GM15510 (cell line): ENCODE results near the gene IBSP.

ENCODE experiments used
- POLR2A ChIP-seq: IDR thresholded peaks from 3 replicates; pipeline ENCODE4 v1.6.1; 2011; ENCODE audit warnings: borderline replicate concordance; ENCODE audit not compliant: insufficient read length; ENCODE audit errors: extremely low read depth

The IBSP gene, protein sequence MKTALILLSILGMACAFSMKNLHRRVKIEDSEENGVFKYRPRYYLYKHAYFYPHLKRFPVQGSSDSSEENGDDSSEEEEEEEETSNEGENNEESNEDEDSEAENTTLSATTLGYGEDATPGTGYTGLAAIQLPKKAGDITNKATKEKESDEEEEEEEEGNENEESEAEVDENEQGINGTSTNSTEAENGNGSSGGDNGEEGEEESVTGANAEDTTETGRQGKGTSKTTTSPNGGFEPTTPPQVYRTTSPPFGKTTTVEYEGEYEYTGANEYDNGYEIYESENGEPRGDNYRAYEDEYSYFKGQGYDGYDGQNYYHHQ

DNA sequence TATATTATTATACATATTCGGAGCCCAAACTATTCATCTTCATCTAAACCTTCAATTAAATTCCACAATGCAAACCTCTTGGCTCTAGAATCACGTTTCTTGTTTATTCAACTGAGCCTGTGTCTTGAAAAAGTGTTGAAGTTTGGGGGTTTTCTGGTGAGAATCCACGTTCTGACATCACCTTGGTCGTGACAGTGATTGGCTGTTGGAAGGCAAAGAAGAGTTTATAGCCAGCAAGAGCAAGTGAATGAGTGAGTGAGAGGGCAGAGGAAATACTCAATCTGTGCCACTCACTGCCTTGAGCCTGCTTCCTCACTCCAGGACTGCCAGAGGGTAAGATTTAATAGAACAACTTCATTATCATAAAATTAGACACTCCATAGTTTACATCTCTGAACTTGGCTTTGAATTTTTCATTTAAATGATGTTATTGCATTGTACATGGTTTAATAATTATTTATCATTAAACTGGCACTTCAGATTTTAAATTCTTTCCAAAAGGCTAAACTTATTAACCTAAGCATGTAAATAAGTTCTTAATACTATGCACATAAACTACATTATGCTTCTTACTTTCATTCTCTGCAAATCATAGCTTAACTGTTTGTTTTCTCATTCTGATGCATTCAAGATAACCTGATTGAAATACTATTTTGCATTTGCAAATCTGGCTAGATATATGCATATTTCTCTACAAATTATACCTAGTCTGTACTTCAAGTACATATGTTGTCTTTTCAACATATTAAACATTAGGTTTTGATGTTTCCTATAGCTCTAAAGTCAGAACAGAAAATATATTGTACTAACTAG is at the start of gene IBSP:
IBSP (plus strand) TSS at position 254 of the 813 bp plus-strand sequence. CDS start 2,808 bp downstream, outside the sequence.
- no peak for TF ChIP-seq POLR2A

DNA sequence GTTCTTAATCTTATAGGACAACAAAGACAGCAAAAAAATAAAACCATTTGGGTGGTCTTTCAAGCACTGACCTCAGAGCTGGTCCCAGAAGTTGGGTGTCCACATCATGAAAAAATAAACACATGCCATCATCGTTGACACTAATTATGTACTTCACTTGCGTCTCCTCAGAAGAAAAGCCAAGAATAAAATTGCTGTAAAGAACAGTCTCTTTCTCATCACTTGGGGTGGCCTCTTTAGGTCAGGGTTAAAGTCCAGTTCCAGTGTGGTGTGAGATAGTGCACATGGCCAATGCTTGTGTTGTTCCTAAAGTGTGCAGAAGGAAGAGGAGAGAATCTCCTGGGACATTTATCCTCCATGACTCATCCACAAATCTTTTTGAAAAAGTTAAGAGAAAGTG is 49.5 kb upstream of the IBSP start:
- no peak for TF ChIP-seq POLR2A

DNA sequence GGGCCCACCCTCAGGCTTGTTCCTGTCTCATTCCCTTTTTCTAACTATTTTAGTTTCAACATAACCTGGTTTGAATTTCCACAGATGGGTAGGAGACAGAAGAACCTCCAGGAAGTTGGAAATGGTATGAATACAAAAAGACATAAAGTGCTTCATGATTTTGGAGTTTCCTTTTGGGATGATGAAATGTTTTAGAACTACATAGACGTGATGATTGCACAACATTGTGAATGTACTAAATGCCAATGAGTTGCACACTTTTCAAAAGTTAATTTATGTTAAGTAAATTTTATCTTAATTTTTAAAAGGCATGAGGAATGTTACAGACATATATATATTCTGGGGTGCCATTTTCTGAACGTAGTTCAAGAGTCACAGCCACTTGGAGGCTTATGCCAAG is 41.1 kb upstream of the IBSP start:
- TF ChIP-seq POLR2A = no peak

DNA sequence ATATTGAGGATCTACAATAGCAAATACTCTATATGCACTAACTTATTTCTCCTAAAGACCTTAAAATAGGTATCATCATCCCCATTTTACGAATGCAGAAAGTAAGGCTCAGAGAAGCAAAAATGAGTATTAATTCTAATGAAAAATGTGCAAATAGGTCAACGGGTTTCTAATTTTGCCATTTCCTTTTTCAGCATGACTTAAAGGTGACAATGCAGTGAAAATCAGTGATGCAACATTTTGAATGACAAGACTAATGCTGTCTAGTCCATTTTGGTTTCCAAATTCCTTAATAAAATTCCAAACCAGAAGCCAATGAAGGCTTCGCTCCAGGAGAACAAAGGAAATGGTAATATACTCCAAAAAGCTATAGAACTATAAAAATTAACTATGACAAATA is 37.0 kb upstream of the IBSP start:
- TF ChIP-seq POLR2A = no peak

DNA sequence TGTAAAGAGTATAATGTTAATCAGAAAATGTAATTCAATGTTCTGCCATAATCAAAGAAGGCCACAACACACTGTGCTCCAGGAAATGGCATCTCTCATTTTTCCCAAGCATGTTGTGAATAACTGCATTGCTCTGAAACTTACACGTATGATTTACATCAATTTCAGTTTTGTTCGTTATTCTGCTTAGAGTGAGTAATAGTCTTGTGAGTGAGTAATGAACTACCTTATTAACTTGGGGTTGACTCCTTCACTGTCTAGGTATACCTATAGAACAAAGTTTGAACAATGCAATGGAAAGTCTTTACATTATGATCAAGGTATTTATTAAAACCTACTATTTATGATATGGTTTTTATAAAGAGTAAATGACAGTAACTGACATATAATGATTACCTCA is 17.8 kb upstream of the IBSP start:
- no peak for TF ChIP-seq POLR2A

DNA sequence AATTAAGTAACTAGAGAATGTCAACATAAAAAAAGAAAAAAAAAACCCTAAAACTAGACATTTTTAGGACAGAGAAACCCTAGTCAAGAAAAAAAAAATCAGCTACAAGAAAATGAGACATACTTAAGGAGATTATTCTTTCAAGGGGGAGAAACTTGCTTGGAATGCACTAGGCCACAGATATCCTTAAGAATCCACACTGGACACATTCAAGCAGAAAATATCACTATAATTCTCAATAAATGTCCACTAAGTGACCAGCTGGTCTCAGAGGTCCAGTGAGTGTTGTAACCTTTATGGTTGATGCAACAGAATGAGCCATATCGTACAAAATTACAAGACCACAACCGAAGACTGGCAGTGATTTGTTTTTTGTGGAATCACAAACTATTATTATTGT is 15.6 kb upstream of the IBSP start:
- TF ChIP-seq POLR2A = no peak

DNA sequence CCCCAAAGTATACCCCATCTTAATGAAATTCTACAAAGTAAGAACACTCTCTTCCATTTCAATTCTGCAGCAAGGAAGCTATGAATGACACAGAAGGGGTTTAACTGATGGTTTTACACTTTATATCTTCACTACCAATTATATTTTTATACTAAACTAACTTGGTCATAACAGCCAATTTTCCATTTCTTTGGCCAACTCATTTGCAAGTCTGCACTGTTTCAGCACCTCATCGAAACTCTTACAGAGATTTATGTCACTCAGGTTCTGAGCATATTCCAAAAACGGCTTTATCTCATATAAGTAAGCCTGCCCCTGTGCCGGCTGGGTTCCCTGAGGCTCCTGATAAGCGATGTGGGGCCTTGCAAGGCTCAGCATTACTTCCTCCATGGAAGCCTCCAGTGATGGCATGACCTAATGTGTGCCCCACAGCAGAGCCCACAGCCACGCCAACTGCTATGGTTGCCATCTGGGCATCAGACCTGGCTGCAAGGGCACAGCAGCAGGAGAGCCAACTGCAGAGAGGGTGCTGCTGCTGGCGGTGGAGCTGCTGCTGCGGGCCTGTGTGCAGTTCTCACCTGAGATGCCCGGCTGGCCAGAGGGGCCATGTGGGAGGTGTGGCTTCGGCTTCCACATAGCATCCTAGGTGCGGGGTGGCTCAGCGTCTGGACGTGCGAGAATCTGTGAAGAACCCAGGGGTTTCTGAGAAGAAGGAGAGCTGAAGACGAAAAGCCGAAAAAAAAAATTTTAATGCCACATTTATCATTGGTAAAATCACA is 13.4 kb upstream of the IBSP start:
- TF ChIP-seq POLR2A = no peak

DNA sequence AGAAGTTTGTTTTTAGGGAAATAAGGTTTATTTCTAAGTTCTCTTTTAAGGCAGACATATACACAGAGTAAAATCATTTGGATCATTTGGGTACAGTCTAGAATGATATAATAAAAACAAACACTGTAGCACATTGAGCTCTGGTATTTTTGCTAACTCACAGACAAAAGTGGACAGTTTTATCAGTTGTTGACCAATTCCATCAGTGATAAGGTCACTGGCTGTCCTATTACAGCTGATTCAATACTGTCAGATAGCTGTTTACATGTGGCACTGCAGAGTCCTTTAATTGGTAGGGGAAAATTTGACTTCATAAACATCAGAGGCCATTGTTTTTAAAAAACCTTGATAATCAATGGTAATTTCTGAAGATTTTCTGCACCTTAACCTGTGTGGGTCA is 3.5 kb downstream of the IBSP start:
- no peak for TF ChIP-seq POLR2A

DNA sequence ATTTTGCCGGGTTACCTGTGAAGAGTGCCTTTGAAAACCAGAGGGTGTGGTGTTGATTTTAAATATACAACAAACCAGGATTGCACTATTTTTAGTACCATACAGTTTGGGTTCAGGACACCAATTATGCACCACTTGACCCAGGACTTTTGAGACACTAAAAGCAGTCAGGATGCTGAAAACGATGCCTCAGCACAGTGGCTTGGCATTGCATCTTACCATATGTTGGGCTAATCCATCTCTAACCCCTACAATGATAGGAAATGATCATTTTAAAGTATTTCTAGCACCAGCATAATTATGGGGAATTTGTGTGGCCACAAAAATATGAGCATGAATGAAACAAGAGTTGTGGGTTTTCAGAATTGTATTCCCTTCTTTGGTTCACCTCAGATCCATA is 4.1 kb downstream of the IBSP start:
- no peak for TF ChIP-seq POLR2A

DNA sequence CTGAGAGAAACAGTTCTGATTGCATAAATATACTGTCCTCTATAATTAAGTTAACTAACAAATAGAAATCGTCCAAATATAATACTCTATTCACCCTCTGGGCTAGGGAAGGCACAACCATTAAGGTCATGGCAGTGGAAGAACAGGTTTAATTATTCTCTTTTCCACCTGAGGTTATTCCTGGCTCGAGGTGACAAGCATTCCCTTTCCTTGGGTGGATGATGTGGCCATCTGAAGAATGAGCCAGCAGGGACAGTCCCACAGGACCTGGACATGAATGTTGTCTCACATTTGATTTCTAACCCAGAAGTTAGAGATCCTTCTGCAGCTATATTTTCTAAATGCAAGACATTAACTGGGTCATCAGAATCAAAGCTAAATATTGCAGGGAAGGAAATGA is 5.5 kb downstream of the IBSP start:
- TF ChIP-seq POLR2A = no peak

DNA sequence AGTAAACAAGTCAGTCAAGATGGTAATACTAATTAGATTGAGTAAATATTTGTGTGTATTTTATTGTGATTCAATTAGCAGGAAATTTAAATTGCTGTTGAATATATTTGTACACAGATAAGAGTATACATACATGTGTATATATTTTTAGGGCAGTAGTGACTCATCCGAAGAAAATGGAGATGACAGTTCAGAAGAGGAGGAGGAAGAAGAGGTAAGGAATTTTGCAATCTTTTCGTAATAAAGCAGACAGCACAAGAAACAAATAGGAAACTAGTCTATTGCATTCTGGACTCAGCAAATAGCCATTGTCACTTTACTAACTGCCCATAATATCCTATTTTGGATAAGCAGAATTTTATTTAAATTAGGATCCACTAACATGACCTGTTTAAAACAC is 6.6 kb downstream of the IBSP start:
- no peak for TF ChIP-seq POLR2A

DNA sequence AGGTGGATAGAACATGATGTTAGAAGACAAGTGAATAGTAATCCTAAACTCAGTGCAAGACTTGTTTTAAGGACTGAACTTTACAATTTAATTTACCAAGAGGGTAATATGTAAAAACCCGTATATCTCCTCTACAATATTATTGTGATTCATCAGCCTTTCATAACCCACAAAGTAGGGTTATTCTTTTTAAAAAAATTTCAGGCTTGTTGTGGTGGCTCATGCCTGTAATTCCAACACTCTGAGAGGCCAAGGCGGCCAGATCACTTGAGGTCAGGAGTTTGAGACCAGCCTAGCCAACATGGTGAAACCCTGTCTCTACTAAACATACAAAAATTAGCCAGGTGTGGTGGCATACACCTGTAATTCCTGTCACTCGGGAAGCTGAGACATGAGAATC is 7.2 kb downstream of the IBSP start:
- no peak for TF ChIP-seq POLR2A

DNA sequence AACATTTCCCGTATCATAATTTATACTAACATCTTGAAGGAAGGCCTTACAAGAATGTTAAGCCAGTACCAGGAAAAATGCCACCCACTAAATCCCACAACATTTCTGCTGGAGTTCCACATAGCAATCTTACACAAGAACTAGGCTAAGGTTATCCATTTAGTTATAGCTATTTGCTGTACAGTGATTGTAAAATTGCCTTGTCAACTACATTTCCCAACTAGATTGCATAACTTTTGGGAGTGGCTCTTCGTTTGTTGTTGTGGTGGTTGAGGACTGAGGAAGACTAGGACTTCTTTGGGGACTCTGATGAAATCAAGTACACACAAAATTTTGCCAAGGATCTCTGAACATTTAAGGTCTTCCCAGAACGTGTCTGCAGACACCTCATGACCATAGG is 8.0 kb downstream of the IBSP start:
- TF ChIP-seq POLR2A = no peak

DNA sequence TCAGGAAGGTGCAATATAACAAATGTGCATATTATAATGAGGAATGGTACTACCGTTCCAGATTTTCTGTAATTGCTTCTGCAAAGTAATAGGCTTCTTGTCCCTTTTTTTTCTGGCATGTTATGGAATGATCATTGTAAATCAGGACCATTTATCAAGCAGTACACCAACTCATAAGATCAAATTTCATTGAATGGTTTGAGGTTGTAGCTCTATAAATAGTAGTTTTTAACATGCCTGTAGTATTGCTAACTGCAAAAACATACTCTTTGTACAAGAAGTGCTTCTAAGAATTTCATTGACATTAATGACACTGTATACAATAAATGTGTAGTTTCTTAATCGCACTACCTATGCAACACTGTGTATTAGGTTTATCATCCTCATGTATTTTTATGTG is 12.6 kb downstream of the IBSP start:
- TF ChIP-seq POLR2A = no peak

DNA sequence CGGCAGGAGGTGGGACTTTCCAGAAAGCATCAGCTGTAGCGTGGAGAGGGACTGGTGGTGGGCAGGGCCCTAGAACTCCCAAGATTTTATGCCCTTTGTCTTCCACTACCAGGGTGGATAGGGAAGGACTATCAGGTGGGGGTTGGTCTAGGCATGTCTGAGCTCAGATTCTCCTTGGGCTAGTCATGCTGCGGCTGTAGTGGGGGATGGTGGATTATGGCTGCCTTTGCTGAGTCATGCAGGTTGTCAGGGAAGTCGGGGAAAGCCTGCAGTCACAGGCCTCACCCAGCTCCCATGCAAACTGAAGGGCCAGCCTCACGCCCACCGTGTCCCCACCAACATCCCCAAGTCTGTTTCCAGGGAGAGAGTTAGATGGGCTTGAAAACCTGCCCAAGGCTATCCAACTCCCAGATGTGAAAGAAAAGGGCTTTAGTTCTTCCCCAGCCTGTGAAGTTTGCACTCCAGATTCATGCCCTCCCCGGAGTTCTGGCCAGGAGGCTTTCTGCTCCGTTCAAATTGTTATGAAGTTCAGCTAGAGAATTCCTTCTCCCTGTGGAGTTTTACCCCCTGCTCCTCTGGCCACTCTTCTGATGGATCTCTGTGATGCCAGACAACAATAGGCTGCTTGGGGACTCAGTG is 20.0 kb downstream of the IBSP start:
- no peak for TF ChIP-seq POLR2A
